ENCODE results near the gene PLCH1. TPM values are rescaled to one million over a fixed set of nuclear protein-coding genes. Genes with fewer than 3 reads are reported as not detected.

The PLCH1 gene
- total and polyA plus RNA-seq, 2 of the 13 experiments (the other 11 are each of a cell fraction or from before 2014, with no cell fraction given) = 2.0 to 3.0 TPM

DNA sequence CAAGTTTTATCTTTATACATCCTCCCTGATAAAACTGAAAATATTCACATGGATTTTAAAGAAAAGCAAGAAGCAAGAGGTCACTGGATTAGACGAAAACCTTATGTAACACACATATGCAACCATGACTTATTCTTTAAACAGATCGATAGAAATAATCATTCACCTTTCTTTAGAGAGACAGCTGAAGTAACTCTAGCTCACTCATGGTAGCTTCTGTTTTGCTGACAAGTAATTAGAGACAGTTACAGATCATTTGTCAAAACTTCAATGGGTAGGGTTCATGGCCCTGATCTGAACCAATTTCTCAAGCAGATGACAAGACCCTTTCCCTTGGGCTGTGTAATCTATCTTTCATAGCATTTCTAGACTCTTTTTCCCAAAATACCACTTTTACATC, 74.5 kb downstream of the PLCH1 start:
- Histone ChIP-seq H3K4me3 (replicated peaks in 1 of 3; ENCODE audit: insufficient read depth in 1 of 3, low read depth in 2 of 3, low read length in 3 of 3) (no peak overlapping the region), H3K4me1 (ENCODE audit: insufficient read depth, low read length) (peaks cover 87% of the 10 kb centered on the region), H3K79me2 (ENCODE audit: insufficient read depth, low read length) (no peaks in the 10 kb centered on the region), H3K4me2 (ENCODE audit: low read depth, low read length) (no peak overlapping the region), H3K27me3 (ENCODE audit: control insufficient read depth in 1 of 2, insufficient read depth in 2 of 2, low read length in 2 of 2) (no peaks in the 10 kb centered on the region), H3K27ac (ENCODE audit: extremely low read length, insufficient read depth, low read length) (no peak overlapping the region), H3K9ac (ENCODE audit: insufficient read depth, low read depth, low read length) (no peak overlapping the region), H3K9me3 (ENCODE audit: low read length) (no peaks in the 10 kb centered on the region), H4K20me1 (ENCODE audit: insufficient read depth, low read length) (no peaks in the 10 kb centered on the region), H2AFZ (ENCODE audit: low read length) (no peak overlapping the region), H3K36me3 (replicated peaks in 1 of 2; ENCODE audit: control insufficient read depth in 1 of 2, insufficient read depth in 2 of 2, low read length in 2 of 2) (no peaks in the 10 kb centered on the region)
- intact Hi-C loops (cut with micrococcal nuclease; ENCODE audit: unreplicated experiment) (no loop called here), in situ Hi-C loops (cut with HindIII; ENCODE audit: extremely low pct_ligation_motif_present, low pct_unique_long_range_greater_than_20kb) (no loop called here)
- no TSS peak for BruUV-seq (replicated peaks)
- ChIA-PET CTCF (ENCODE audit: low intra/inter-chr PET ratio, low total read pairs) (no interaction called here), POLR2A (no interaction called here)
- ATAC-seq = peak; percentile 50
- no peak for FAIRE-seq
- WGBS (ENCODE audit: low lambda C conversion rate) = 53% methylated on average over 2 of the region's 2 CpGs
- no peak for DNase-seq (ENCODE audit: low spot score)
- TF ChIP-seq, protein P1, sequence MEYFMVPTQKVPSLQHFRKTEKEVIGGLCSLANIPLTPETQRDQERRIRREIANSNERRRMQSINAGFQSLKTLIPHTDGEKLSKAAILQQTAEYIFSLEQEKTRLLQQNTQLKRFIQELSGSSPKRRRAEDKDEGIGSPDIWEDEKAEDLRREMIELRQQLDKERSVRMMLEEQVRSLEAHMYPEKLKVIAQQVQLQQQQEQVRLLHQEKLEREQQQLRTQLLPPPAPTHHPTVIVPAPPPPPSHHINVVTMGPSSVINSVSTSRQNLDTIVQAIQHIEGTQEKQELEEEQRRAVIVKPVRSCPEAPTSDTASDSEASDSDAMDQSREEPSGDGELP (IDR thresholded peaks at IDR 0.05; ENCODE audit: borderline replicate concordance, low read depth) = 0 out of 2 replicates have a peak, but pooled peaks have one; percentile 19
- peak; percentile 75 for TF ChIP-seq KAT2B (IDR thresholded peaks at IDR 0.05; ENCODE audit: borderline replicate concordance, low read depth, low read length)
- TF ChIP-seq, protein P2, sequence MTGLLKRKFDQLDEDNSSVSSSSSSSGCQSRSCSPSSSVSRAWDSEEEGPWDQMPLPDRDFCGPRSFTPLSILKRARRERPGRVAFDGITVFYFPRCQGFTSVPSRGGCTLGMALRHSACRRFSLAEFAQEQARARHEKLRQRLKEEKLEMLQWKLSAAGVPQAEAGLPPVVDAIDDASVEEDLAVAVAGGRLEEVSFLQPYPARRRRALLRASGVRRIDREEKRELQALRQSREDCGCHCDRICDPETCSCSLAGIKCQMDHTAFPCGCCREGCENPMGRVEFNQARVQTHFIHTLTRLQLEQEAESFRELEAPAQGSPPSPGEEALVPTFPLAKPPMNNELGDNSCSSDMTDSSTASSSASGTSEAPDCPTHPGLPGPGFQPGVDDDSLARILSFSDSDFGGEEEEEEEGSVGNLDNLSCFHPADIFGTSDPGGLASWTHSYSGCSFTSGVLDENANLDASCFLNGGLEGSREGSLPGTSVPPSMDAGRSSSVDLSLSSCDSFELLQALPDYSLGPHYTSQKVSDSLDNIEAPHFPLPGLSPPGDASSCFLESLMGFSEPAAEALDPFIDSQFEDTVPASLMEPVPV (CRISPR knock-in tag; IDR thresholded peaks at IDR 0.05) = no peak
- no peak for TF ChIP-seq NPAS2 (CRISPR knock-in tag; IDR thresholded peaks at IDR 0.05; ENCODE audit: borderline replicate concordance)
- TF ChIP-seq ATF7 (IDR thresholded peaks at IDR 0.05) = no peak
- no peak for TF ChIP-seq ATF7 (CRISPR knock-in tag; IDR thresholded peaks at IDR 0.05)
- TF ChIP-seq RARA (CRISPR knock-in tag; IDR thresholded peaks at IDR 0.05) = peak; percentile 38; the same call in 1 of the 2 replicates
- no peak for TF ChIP-seq ZNF3 (CRISPR knock-in tag; IDR thresholded peaks at IDR 0.05)
- no peak for TF ChIP-seq ZNF839 (CRISPR knock-in tag; IDR thresholded peaks at IDR 0.05; ENCODE audit: borderline replicate concordance)
- TF ChIP-seq PLRG1 (conservative IDR thresholded peaks at IDR 0.05) = no peak
- no peak for TF ChIP-seq CREB1 (IDR thresholded peaks at IDR 0.05)
- 0 out of 2 replicates have a peak, but pooled peaks have one; percentile 13 for TF ChIP-seq CREB1 (CRISPR knock-in tag; IDR thresholded peaks at IDR 0.05)
- TF ChIP-seq, protein P3, sequence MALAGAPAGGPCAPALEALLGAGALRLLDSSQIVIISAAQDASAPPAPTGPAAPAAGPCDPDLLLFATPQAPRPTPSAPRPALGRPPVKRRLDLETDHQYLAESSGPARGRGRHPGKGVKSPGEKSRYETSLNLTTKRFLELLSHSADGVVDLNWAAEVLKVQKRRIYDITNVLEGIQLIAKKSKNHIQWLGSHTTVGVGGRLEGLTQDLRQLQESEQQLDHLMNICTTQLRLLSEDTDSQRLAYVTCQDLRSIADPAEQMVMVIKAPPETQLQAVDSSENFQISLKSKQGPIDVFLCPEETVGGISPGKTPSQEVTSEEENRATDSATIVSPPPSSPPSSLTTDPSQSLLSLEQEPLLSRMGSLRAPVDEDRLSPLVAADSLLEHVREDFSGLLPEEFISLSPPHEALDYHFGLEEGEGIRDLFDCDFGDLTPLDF (CRISPR knock-in tag; IDR thresholded peaks at IDR 0.05) = no peak
- no peak for TF ChIP-seq ZNF333 (CRISPR knock-in tag; IDR thresholded peaks at IDR 0.05; ENCODE audit: borderline replicate concordance)
- TF ChIP-seq, protein P4, sequence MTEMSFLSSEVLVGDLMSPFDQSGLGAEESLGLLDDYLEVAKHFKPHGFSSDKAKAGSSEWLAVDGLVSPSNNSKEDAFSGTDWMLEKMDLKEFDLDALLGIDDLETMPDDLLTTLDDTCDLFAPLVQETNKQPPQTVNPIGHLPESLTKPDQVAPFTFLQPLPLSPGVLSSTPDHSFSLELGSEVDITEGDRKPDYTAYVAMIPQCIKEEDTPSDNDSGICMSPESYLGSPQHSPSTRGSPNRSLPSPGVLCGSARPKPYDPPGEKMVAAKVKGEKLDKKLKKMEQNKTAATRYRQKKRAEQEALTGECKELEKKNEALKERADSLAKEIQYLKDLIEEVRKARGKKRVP (CRISPR knock-in tag; IDR thresholded peaks at IDR 0.05) = no peak
- TF ChIP-seq, protein P5, sequence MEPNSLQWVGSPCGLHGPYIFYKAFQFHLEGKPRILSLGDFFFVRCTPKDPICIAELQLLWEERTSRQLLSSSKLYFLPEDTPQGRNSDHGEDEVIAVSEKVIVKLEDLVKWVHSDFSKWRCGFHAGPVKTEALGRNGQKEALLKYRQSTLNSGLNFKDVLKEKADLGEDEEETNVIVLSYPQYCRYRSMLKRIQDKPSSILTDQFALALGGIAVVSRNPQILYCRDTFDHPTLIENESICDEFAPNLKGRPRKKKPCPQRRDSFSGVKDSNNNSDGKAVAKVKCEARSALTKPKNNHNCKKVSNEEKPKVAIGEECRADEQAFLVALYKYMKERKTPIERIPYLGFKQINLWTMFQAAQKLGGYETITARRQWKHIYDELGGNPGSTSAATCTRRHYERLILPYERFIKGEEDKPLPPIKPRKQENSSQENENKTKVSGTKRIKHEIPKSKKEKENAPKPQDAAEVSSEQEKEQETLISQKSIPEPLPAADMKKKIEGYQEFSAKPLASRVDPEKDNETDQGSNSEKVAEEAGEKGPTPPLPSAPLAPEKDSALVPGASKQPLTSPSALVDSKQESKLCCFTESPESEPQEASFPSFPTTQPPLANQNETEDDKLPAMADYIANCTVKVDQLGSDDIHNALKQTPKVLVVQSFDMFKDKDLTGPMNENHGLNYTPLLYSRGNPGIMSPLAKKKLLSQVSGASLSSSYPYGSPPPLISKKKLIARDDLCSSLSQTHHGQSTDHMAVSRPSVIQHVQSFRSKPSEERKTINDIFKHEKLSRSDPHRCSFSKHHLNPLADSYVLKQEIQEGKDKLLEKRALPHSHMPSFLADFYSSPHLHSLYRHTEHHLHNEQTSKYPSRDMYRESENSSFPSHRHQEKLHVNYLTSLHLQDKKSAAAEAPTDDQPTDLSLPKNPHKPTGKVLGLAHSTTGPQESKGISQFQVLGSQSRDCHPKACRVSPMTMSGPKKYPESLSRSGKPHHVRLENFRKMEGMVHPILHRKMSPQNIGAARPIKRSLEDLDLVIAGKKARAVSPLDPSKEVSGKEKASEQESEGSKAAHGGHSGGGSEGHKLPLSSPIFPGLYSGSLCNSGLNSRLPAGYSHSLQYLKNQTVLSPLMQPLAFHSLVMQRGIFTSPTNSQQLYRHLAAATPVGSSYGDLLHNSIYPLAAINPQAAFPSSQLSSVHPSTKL (CRISPR knock-in tag; IDR thresholded peaks at IDR 0.05) = peak; percentile 63
- TF ChIP-seq TRIM24 (CRISPR knock-in tag; IDR thresholded peaks at IDR 0.05) = no peak
- TF ChIP-seq NR2C2 (CRISPR knock-in tag; IDR thresholded peaks at IDR 0.05; ENCODE audit: borderline replicate concordance) = no peak
- TF ChIP-seq POLR2AphosphoS2 (IDR thresholded peaks at IDR 0.05; ENCODE audit: low read depth, low read length) = no peak

Data from HepG2 (cell line).